22Rv1 (cell line): ENCODE results near the gene STAMBP.

Experiments used
- CTCF ChIP-seq: fragments of 450-650 bp; IDR thresholded peaks from 2 replicates; pipeline ENCODE4 v1.5.1; 2017; ENCODE audit warnings: mild to moderate bottlenecking
- ZFX ChIP-seq: fragments of 450-650 bp; IDR thresholded peaks from 2 replicates; pipeline ENCODE4 v1.6.1; 2017; ENCODE audit warnings: antibody characterized with exemption, borderline replicate concordance

- no peak for TF ChIP-seq CTCF
- no peak for TF ChIP-seq ZFX
Measured at GRCh38 chr2:73811878-73812277, 16.9 kb upstream of the STAMBP start.
